H9 (cell line): ENCODE results near the gene STX7. TPM values are rescaled to one million over a fixed set of nuclear protein-coding genes. Genes with fewer than 3 reads are reported as not detected.

Experiments used
- DNase-seq: peaks from one replicate; pipeline ENCODE4 v3.0.0-alpha.2; 2017
- H2AFZ ChIP-seq: one replicate; pipeline ENCODE4 v1.6.1; 2013; ENCODE audit warnings: mild to moderate bottlenecking, low read length, control low read depth, moderate library complexity
- H2AK5ac ChIP-seq: 2 replicates; pipeline ENCODE4 v1.6.1; 2013; ENCODE audit warnings: low read length, control low read depth, mixed read lengths; ENCODE audit not compliant: insufficient read length
- H2BK120ac ChIP-seq: one replicate; pipeline ENCODE4 v1.6.1; 2013; ENCODE audit warnings: low read depth, mild to moderate bottlenecking, low read length, control low read depth, inconsistent platforms; ENCODE audit not compliant: poor library complexity, severe bottlenecking
- H2BK12ac ChIP-seq: 2 replicates; pipeline ENCODE4 v1.6.1; 2013; ENCODE audit warnings: low read length, control low read depth, mixed read lengths, low read depth; ENCODE audit not compliant: insufficient read length
- H2BK15ac ChIP-seq: 2 replicates; pipeline ENCODE4 v1.6.1; 2013; ENCODE audit warnings: low read depth, low read length, control low read depth
- H2BK20ac ChIP-seq: one replicate; pipeline ENCODE4 v1.6.1; 2013; ENCODE audit warnings: low read depth, mild to moderate bottlenecking, low read length, control low read depth, inconsistent platforms; ENCODE audit not compliant: poor library complexity, severe bottlenecking
- H2BK5ac ChIP-seq: 2 replicates; pipeline ENCODE4 v1.6.1; 2013; ENCODE audit warnings: low read length, control low read depth, mixed read lengths; ENCODE audit not compliant: insufficient read length
- H3K14ac ChIP-seq: 2 replicates; pipeline ENCODE4 v1.6.1; 2013; ENCODE audit warnings: low read length, control low read depth; ENCODE audit not compliant: insufficient read depth
- H3K18ac ChIP-seq: 2 replicates; pipeline ENCODE4 v1.6.1; 2013; ENCODE audit warnings: low read depth, mild to moderate bottlenecking, mixed read lengths, low read length, control low read depth; ENCODE audit not compliant: insufficient read length
- H3K23ac ChIP-seq: 2 replicates; pipeline ENCODE4 v1.6.1; 2013; ENCODE audit warnings: low read length, control low read depth, mixed read lengths, low read depth; ENCODE audit not compliant: insufficient read length
- H3K23me2 ChIP-seq: 2 replicates; pipeline ENCODE4 v1.6.1; 2013; ENCODE audit warnings: low read depth, mild to moderate bottlenecking, mixed read lengths, low read length, control low read depth; ENCODE audit not compliant: insufficient read length, poor library complexity, severe bottlenecking
- H3K27ac ChIP-seq: 2 replicates; pipeline ENCODE4 v1.5.1; 2013; ENCODE audit warnings: low read length, control low read depth, mixed read lengths, low read depth; ENCODE audit not compliant: insufficient read length
- H3K27me3 ChIP-seq: 2 replicates; pipeline ENCODE4 v1.6.1; 2013; ENCODE audit warnings: low read length, control low read depth, inconsistent platforms; ENCODE audit not compliant: insufficient read depth
- H3K4ac ChIP-seq: 2 replicates; pipeline ENCODE4 v1.6.1; 2013; ENCODE audit warnings: low read depth, mild to moderate bottlenecking, control low read depth, inconsistent platforms, low read length, moderate library complexity
- H3K4me1 ChIP-seq: 2 replicates; pipeline ENCODE4 v1.6.1; 2013; ENCODE audit warnings: low read length, control low read depth, inconsistent platforms; ENCODE audit not compliant: insufficient read depth
- H3K4me2 ChIP-seq: 2 replicates; pipeline ENCODE4 v1.6.1; 2013; ENCODE audit warnings: low read length, control low read depth, mixed read lengths; ENCODE audit not compliant: insufficient read length, insufficient read depth
- H3K56ac ChIP-seq: 2 replicates; pipeline ENCODE4 v1.6.1; 2013; ENCODE audit warnings: low read depth, mild to moderate bottlenecking, mixed read lengths, low read length, control low read depth; ENCODE audit not compliant: insufficient read length
- H3K79me1 ChIP-seq: 2 replicates; pipeline ENCODE4 v1.6.1; 2013; ENCODE audit warnings: low read depth, mild to moderate bottlenecking, moderate library complexity, low read length, control low read depth, inconsistent platforms; ENCODE audit not compliant: insufficient read depth, poor library complexity, severe bottlenecking
- H3K79me2 ChIP-seq: 2 replicates; pipeline ENCODE4 v1.6.1; 2013; ENCODE audit warnings: low read length, control low read depth, inconsistent platforms; ENCODE audit not compliant: insufficient read depth
- H3K9ac ChIP-seq: 2 replicates; pipeline ENCODE4 v1.6.1; 2013; ENCODE audit warnings: low read length, control low read depth, mixed read lengths; ENCODE audit not compliant: insufficient read length; ENCODE audit errors: extremely low read depth
- H3K9me3 ChIP-seq: one replicate; pipeline ENCODE4 v1.6.1; 2013; ENCODE audit warnings: low read depth, low read length, inconsistent platforms; ENCODE audit not compliant: control insufficient read depth
- H3T11ph ChIP-seq: one replicate; pipeline ENCODE4 v1.6.1; 2013; ENCODE audit warnings: mild to moderate bottlenecking, low read length, control low read depth, inconsistent platforms
- H4K20me1 ChIP-seq: one replicate; pipeline ENCODE4 v1.6.1; 2013; ENCODE audit not compliant: control insufficient read depth, insufficient read length, insufficient read depth
- H4K5ac ChIP-seq: 2 replicates; pipeline ENCODE4 v1.6.1; 2013; ENCODE audit warnings: low read depth, mild to moderate bottlenecking, mixed read lengths, low read length, control low read depth; ENCODE audit not compliant: insufficient read length
- H4K8ac ChIP-seq: replicated peaks from 2 replicates; pipeline ENCODE4 v1.6.1; 2013; ENCODE audit warnings: low read length, control low read depth, mixed read lengths, low read depth; ENCODE audit not compliant: insufficient read length
- H4K91ac ChIP-seq: 2 replicates; pipeline ENCODE4 v1.6.1; 2013; ENCODE audit warnings: low read depth, mild to moderate bottlenecking, moderate library complexity, mixed read lengths, low read length, control low read depth; ENCODE audit not compliant: insufficient read length
- H3K27ac Mint-ChIP-seq, 3 experiments: 2 replicates in 2 of 3; 3 replicates in 1 of 3; pipeline ENCODE4 v1.8.0; 2020 to 2021; ENCODE audit warnings: mixed read lengths in 3 of 3, mild to moderate bottlenecking in 1 of 3, moderate library complexity in 1 of 3
- H3K27me3 Mint-ChIP-seq: 2 replicates; pipeline ENCODE4 v1.8.0; 2021; ENCODE audit warnings: low read depth, mild to moderate bottlenecking, moderate library complexity, mixed read lengths
- H3K36me3 Mint-ChIP-seq, 3 experiments: 2 replicates in 2 of 3; 3 replicates in 1 of 3; pipeline ENCODE4 v1.8.0; 2020 to 2021; ENCODE audit warnings: low read depth in 3 of 3, mixed read lengths in 3 of 3; ENCODE audit not compliant: insufficient read depth in 1 of 3
- H3K4me1 Mint-ChIP-seq, 2 experiments: 2 replicates each; pipeline ENCODE4 v1.8.0; 2020; ENCODE audit warnings: mixed read lengths in 2 of 2
- H3K4me3 Mint-ChIP-seq, 2 experiments: 2 replicates in 1 of 2; 3 replicates in 1 of 2; pipeline ENCODE4 v1.8.0; 2020 to 2021; ENCODE audit warnings: mild to moderate bottlenecking in 2 of 2, mixed read lengths in 2 of 2, moderate library complexity in 1 of 2
- H3K9me3 Mint-ChIP-seq, 2 experiments: 2 replicates in 1 of 2; 3 replicates in 1 of 2; pipeline ENCODE4 v1.8.0; 2020; ENCODE audit warnings: mild to moderate bottlenecking in 2 of 2, mixed read lengths in 2 of 2, moderate library complexity in 1 of 2
- WGBS: extraction: QIAGEN DNeasy Blood & Tissue Kit; methylation state at CpG from one replicate; pipeline ENCODE4 v1.1.7; 2013; ENCODE audit warnings: missing lambda C conversion rate, low lambda C conversion rate, mixed read lengths; ENCODE audit not compliant: insufficient read length; ENCODE audit errors: extremely low coverage; 5-methylcytosine and 5-hydroxymethylcytosine counted together
- total RNA-seq: library from RNA; stranded (reverse); gene quantifications from 2 replicates; pipeline ENCODE4 v1.2.1, GENCODE V29; 2021
- TF ChIP-seq, protein P1 (sequence below): fragments of 200-600 bp; sonication (generic); conservative IDR thresholded peaks from 3 replicates; pipeline ENCODE4 v1.8.0; 2021; ENCODE audit warnings: antibody characterized with exemption, mild to moderate bottlenecking

STX7 gene
- total RNA-seq, 1 experiment from 2014 or later: 30.0 TPM

DNA sequence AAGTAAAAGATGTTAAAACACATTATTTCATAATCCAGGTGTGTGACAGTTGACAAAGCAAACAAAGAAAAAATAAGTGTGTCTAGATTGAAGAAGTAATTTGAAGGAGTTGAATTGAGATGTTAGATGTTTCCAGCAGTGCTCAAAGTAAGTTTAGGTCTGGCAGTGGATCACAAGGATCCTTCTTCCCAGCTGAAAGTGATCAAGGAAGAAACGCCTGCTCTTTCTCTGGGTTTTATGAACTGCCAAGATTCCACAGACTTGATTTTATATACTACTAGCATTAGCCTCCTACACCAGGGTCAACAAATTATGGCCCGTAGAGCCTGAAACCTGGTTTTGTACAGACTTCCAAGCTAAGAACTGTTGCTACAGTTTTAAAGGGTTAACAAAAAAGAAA is 30.3 kb downstream of the STX7 start:
- Histone ChIP-seq H3K9ac (no peak overlapping the region), H2AK5ac (no peak overlapping the region), H2BK15ac (no peak overlapping the region), H3K56ac (no peak overlapping the region), H4K20me1 (no peaks in the 10 kb centered on the region), H3K79me2 (no peaks in the 10 kb centered on the region), H3K4me1 (no peaks in the 10 kb centered on the region), H4K8ac (no peak overlapping the region), H3K4ac (no peak overlapping the region), H3K79me1 (no peaks in the 10 kb centered on the region), H3K23ac (no peak overlapping the region), H2BK5ac (no peak overlapping the region), H4K5ac (no peak overlapping the region), H2BK120ac (no peak overlapping the region), H3K14ac (no peak overlapping the region), H3K23me2 (no peaks in the 10 kb centered on the region), H3K27me3 (no peaks in the 10 kb centered on the region), H3T11ph (no peak overlapping the region), H3K4me2 (no peak overlapping the region), H3K27ac (no peak overlapping the region), H2BK20ac (no peak overlapping the region), H4K91ac (no peak overlapping the region), H3K9me3 (no peaks in the 10 kb centered on the region), H3K18ac (no peak overlapping the region), H2BK12ac (no peak overlapping the region), H2AFZ (no peak overlapping the region)
- WGBS: no CpG with 5 or more reads among the region's 2 CpGs
- H3K27ac Mint-ChIP-seq: no peak overlapping the region
- DNase-seq: no peak
- H3K27me3 Mint-ChIP-seq: no peaks in the 10 kb centered on the region
- H3K36me3 Mint-ChIP-seq: no peaks in the 10 kb centered on the region; a peak in 1 of 7 replicates
- TF ChIP-seq, protein P1, sequence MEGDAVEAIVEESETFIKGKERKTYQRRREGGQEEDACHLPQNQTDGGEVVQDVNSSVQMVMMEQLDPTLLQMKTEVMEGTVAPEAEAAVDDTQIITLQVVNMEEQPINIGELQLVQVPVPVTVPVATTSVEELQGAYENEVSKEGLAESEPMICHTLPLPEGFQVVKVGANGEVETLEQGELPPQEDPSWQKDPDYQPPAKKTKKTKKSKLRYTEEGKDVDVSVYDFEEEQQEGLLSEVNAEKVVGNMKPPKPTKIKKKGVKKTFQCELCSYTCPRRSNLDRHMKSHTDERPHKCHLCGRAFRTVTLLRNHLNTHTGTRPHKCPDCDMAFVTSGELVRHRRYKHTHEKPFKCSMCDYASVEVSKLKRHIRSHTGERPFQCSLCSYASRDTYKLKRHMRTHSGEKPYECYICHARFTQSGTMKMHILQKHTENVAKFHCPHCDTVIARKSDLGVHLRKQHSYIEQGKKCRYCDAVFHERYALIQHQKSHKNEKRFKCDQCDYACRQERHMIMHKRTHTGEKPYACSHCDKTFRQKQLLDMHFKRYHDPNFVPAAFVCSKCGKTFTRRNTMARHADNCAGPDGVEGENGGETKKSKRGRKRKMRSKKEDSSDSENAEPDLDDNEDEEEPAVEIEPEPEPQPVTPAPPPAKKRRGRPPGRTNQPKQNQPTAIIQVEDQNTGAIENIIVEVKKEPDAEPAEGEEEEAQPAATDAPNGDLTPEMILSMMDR: no peak
- H3K9me3 Mint-ChIP-seq: no peaks in the 10 kb centered on the region
- H3K4me1 Mint-ChIP-seq: peaks cover 3% of the 10 kb centered on the region in 2 experiments; a peak in 2 of 4 replicates
- H3K4me3 Mint-ChIP-seq: no peak overlapping the region
